ENCODE data around the gene C5AR1. TPM values are rescaled to one million over a fixed set of nuclear protein-coding genes. Genes with fewer than 3 reads are reported as not detected.
"Not testable (repeated sequence)": the region's sequence is repeated elsewhere in the genome, so short reads cannot be mapped to it uniquely, and the experiment has no call there.

Gene C5AR1
- total RNA-seq, 1 experiment from 2014 or later, result 0.16 TPM

GRCh38 chr19:47319923-47320871 lies 10.5 kb downstream of the C5AR1 start:
- in situ Hi-C loops (cut with HindIII; ENCODE audit: low pct_unique_long_range_greater_than_20kb, low sequenced_read_pairs), result no loop called here
- no peak for DNase-seq (ENCODE audit: low read depth, low spot score)

DNA sequence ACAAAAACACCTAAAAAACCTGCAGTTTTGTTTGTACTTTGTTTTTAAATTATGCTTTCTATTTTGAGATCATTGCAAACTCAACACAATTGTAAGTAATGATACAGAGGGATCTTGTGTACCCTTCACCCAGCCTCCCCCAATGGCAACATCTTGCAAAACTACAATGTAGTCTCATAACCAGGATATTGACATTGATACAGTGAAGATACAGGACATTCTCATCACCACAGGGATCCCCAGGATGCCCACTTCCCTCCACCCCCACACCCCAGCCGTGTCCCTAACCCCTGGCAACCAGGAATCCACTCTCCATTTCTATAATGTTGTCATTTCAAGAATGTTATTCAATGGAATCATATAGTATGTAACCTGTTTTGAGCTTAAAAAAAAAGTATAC lies 12.0 kb downstream of the C5AR1 start:
- no peak for DNase-seq (ENCODE audit: low read depth, low spot score)
- in situ Hi-C loops (cut with HindIII; ENCODE audit: low pct_unique_long_range_greater_than_20kb, low sequenced_read_pairs), result no loop called here

- in situ Hi-C loops (cut with HindIII; ENCODE audit: low pct_unique_long_range_greater_than_20kb, low sequenced_read_pairs), result no loop called here
- no peak for DNase-seq (ENCODE audit: low read depth, low spot score)
Measured at GRCh38 chr19:47322058-47322457, 12.4 kb downstream of the C5AR1 start.

DNA sequence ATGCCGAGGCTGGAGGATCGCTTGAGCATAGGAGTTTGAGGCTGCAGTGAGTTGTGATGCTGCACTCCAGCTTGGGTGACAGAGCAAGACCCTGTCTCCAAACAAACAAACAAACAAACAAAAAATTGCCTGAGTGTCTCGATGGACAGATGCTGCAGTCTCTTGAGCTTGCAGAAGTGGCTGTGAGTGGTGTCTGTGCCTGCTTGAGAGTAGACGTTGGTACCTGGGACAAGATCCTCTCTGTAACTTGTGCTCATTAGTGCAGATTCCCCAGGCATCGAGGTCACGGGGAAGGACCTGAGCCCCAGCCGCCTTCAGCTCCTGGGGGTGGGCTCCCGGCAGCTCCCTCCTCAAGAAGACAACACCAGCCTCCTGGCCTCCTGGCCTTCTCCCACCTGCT lies 13.7 kb downstream of the C5AR1 start:
- no peak for DNase-seq (ENCODE audit: low read depth, low spot score)
- in situ Hi-C loops (cut with HindIII; ENCODE audit: low pct_unique_long_range_greater_than_20kb, low sequenced_read_pairs), result no loop called here

DNA sequence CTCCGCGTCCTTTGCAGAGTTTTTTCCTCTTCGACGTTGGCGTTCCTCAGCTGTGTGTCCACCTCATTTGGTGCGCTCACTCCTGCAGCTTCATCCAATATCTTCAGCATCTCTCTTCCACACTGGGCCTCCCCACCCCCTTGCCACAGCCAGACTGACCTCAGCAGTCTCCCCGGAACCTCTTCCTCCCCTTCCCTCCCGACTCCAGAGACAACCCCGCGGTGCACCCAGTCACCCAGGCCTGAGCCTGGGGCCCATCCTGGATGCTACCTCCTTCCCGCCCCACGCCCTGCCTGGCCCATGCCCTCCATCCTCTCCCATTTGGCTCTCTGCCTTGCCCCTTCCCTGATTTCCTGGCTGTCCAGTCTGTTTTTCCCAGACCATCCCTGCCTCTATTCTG lies 14.2 kb downstream of the C5AR1 start:
- in situ Hi-C loops (cut with HindIII; ENCODE audit: low pct_unique_long_range_greater_than_20kb, low sequenced_read_pairs), result no loop called here
- no peak for DNase-seq (ENCODE audit: low read depth, low spot score)

GRCh38 chr19:47324502-47324901 lies 14.8 kb downstream of the C5AR1 start:
- in situ Hi-C loops (cut with HindIII; ENCODE audit: low pct_unique_long_range_greater_than_20kb, low sequenced_read_pairs), result no loop called here
- no peak for DNase-seq (ENCODE audit: low read depth, low spot score)

GRCh38 chr19:47330466-47330869 lies 20.8 kb downstream of the C5AR1 start:
- in situ Hi-C loops (cut with HindIII; ENCODE audit: low pct_unique_long_range_greater_than_20kb, low sequenced_read_pairs), result no loop called here
- no peak for DNase-seq (ENCODE audit: low read depth, low spot score)

- in situ Hi-C loops (cut with HindIII; ENCODE audit: low pct_unique_long_range_greater_than_20kb, low sequenced_read_pairs), result no loop called here
- no peak for DNase-seq (ENCODE audit: low read depth, low spot score)
Measured at GRCh38 chr19:47331490-47331889, 21.8 kb downstream of the C5AR1 start.

- in situ Hi-C loops (cut with HindIII; ENCODE audit: low pct_unique_long_range_greater_than_20kb, low sequenced_read_pairs), result no loop called here
- DNase-seq (ENCODE audit: low read depth, low spot score), result no peak
Measured at GRCh38 chr19:47331931-47332547, 22.4 kb downstream of the C5AR1 start, which contains the start of gene C5AR2. C5AR2 (plus strand) TSS chr19:47332175; CDS start chr19:47340800, 8,625 bp downstream.

GRCh38 chr19:47336765-47337718 lies 27.4 kb downstream of the C5AR1 start:
- DNase-seq (ENCODE audit: low read depth, low spot score); in situ Hi-C loops (cut with HindIII; ENCODE audit: low pct_unique_long_range_greater_than_20kb, low sequenced_read_pairs): not testable (repeated sequence)

DNA sequence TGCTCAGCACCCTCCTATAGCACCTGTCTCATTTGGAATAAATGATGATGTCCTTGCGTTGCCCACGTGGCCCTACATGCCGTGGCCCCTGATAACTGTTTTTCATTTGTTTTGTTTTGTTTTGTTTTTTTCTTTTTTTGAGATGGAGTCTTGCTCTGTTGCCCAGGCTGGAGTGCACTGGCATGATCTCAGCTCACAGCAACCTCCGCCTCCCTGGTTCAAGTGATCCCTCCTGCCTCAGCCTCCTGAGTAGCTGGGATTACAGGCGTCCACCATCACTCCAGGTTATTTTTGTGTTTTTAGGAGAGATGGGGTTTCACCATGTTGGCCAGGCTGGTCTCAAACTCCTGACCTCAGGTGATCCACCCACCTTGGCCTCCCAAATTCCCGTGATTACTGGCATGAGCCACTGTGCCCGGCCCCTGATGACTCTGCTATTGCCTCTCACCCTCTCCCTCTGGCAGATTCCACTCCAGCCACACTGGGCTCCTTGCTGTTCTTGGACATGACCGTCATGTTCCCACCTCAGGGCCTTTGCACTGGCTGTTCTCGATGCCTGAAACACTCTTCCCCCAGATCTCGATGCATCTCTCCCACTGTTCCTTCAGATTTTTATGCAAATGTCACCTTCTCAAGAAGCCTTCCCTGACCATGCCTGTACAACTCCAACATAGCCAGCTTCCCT lies 29.7 kb downstream of the C5AR1 start:
- in situ Hi-C loops (cut with HindIII; ENCODE audit: low pct_unique_long_range_greater_than_20kb, low sequenced_read_pairs), result no loop called here
- no peak for DNase-seq (ENCODE audit: low read depth, low spot score)

DNA sequence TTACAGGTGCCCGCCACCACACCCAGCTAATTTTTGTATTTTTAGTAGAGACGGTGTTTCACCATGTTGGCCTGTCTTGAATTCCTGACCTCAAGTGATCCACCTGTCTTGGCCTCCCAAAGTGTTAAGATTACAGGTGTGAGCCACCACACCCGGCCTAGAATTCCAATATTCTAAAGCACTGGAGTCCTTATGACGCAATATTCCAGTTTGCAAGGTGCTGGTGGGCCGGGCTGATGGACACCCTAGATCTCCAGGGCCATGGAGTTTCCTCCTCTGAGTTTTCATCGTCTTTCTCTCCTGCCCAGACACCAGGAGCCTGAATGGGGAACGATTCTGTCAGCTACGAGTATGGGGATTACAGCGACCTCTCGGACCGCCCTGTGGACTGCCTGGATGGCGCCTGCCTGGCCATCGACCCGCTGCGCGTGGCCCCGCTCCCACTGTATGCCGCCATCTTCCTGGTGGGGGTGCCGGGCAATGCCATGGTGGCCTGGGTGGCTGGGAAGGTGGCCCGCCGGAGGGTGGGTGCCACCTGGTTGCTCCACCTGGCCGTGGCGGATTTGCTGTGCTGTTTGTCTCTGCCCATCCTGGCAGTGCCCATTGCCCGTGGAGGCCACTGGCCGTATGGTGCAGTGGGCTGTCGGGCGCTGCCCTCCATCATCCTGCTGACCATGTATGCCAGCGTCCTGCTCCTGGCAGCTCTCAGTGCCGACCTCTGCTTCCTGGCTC lies 31.0 kb downstream of the C5AR1 start:
- DNase-seq (ENCODE audit: low read depth, low spot score), result no peak
- in situ Hi-C loops (cut with HindIII; ENCODE audit: low pct_unique_long_range_greater_than_20kb, low sequenced_read_pairs), result no loop called here

DNA sequence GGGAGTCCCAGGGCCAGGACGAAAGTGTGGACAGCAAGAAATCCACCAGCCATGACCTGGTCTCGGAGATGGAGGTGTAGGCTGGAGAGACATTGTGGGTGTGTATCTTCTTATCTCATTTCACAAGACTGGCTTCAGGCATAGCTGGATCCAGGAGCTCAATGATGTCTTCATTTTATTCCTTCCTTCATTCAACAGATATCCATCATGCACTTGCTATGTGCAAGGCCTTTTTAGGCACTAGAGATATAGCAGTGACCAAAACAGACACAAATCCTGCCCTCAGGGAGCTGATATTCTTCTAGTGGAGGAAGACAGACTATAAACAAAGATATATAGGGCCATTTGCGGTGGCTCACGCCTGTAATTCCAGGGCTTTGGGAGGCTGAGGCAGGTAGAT lies 32.1 kb downstream of the C5AR1 start:
- DNase-seq (ENCODE audit: low read depth, low spot score), result no peak
- in situ Hi-C loops (cut with HindIII; ENCODE audit: low pct_unique_long_range_greater_than_20kb, low sequenced_read_pairs), result no loop called here

DNA sequence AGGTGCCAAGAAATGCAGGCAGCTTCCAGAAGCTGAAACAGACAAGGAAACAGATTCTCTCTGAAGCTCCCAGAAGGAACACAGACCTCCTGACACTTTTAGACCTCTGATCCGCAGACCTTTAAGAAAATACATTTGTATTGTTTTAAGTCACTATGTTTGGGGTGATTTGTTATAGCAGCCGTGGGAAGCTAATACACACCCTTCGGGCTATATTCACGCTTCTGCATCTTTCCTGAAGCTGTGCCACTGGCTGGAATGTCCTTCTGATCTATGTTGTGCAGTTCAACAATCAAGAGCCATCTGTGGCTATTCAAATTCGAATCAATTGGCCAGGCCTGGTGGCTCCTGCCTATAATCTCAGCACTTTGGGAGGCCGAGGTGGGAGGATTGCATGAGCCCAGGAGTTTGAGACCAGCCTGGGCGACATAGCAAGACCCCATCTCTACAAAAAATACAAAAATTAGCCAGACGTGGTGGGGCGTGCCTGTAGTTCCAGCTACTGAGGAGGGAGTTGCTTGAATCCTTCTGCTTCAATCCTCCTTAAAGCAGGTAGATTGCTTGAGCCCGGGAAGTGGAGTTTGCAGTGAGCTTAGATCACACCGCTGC lies 33.6 kb downstream of the C5AR1 start:
- no peak for DNase-seq (ENCODE audit: low read depth, low spot score)
- in situ Hi-C loops (cut with HindIII; ENCODE audit: low pct_unique_long_range_greater_than_20kb, low sequenced_read_pairs), result no loop called here

DNA sequence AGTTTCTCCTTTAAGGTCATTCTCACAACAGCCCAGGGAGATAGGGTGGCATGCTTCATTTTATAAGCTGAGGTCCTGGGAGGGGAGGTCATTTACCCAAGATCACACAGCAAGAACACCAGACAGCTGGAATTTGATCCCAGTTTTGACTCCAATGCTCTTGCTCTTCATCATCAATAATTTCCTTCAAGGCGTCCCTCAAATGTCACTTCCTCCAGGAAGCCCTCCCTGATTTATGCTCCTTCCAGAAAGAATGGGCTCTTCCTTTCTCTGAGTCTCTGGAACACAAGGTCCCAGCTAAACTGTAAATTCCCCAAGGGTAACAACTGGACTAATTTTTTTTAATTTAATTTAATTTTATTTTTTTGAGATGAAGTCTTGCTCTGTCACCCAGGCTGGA lies 34.8 kb downstream of the C5AR1 start:
- DNase-seq (ENCODE audit: low read depth, low spot score), result no peak
- in situ Hi-C loops (cut with HindIII; ENCODE audit: low pct_unique_long_range_greater_than_20kb, low sequenced_read_pairs), result no loop called here

GRCh38 chr19:47346024-47346423 lies 36.4 kb downstream of the C5AR1 start:
- DNase-seq (ENCODE audit: low read depth, low spot score); in situ Hi-C loops (cut with HindIII; ENCODE audit: low pct_unique_long_range_greater_than_20kb, low sequenced_read_pairs): not testable (repeated sequence)

Measured in SK-MEL-5 (cell line).